Chondrocyte (in vitro differentiated cells): ENCODE measurements around the gene CTBS. TPM values are rescaled to one million over a fixed set of nuclear protein-coding genes. Genes with fewer than 3 reads are reported as not detected.
A peak's percentile ranks its signal among the peaks of the same experiment; 100 is the strongest.
"Not testable (repeated sequence)": the region's sequence is repeated elsewhere in the genome, so short reads cannot be mapped to it uniquely, and the experiment has no call there.

Experiments used
- DNase-seq: peaks from one replicate; pipeline ENCODE4 v3.0.0; 2021; ENCODE audit warnings: mixed read lengths, low spot score
- H3K27ac Mint-ChIP-seq: one replicate; pipeline ENCODE4 v1.8.0; 2021; ENCODE audit warnings: mild to moderate bottlenecking, moderate library complexity, mixed read lengths; ENCODE audit not compliant: unreplicated experiment
- H3K27me3 Mint-ChIP-seq: 2 replicates; pipeline ENCODE4 v1.8.0; 2021; ENCODE audit warnings: low read depth, mixed read lengths
- H3K36me3 Mint-ChIP-seq: 2 replicates; pipeline ENCODE4 v1.8.0; 2021; ENCODE audit warnings: low read depth, mixed read lengths
- H3K4me1 Mint-ChIP-seq: 2 replicates; pipeline ENCODE4 v1.8.0; 2021; ENCODE audit warnings: low read depth, mild to moderate bottlenecking, mixed read lengths
- H3K4me3 Mint-ChIP-seq: one replicate; pipeline ENCODE4 v1.8.0; 2021; ENCODE audit warnings: mild to moderate bottlenecking, moderate library complexity, mixed read lengths; ENCODE audit not compliant: unreplicated experiment
- H3K9me3 Mint-ChIP-seq: 2 replicates; pipeline ENCODE4 v1.8.0; 2021; ENCODE audit warnings: low read depth, mixed read lengths
- CTCF ChIP-seq: fragments of 200-600 bp; sonication (generic); IDR thresholded peaks from 2 replicates; pipeline ENCODE4 v1.5.0; 2021; ENCODE audit warnings: antibody characterized with exemption, mild to moderate bottlenecking, moderate library complexity
- total RNA-seq: library from RNA; stranded (reverse); gene quantifications from 3 replicates; pipeline ENCODE4 v1.2.1, GENCODE V29; 2021

Gene CTBS
- total RNA-seq, 1 donor from 2014 or later = 20.9 TPM

DNA sequence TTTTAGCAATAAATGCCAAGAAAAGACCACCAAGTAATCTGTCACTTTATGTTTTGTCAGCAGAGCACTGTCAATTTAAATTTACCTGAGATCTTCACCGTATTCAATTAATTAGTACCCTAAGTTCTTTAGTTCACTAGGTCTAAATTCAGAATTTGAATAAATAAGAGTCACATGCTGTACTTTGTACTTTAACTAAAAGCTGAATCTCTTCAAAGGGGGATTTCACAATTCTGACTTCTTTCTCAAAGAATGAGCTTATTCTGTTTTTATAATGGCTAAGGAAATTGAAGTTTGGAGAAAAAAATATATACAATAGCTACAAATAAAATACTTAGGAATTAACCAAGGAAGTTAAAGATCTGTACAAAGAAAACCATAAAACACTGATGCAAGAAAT, 65.7 kb downstream of the CTBS start:
- TF ChIP-seq CTCF = no peak
- no peak overlapping the region for H3K4me3 Mint-ChIP-seq
- H3K27ac Mint-ChIP-seq = no peak overlapping the region
- H3K4me1 Mint-ChIP-seq = peaks cover 27% of the 10 kb centered on the region
- H3K9me3 Mint-ChIP-seq = peaks cover 14% of the 10 kb centered on the region
- no peaks in the 10 kb centered on the region for H3K27me3 Mint-ChIP-seq
- DNase-seq = no peak
- H3K36me3 Mint-ChIP-seq = peaks cover 10% of the 10 kb centered on the region

GRCh38 chr1:84507887-84508286, 66.4 kb downstream of the CTBS start:
- H3K27ac Mint-ChIP-seq, H3K36me3 Mint-ChIP-seq, H3K4me3 Mint-ChIP-seq, H3K27me3 Mint-ChIP-seq, DNase-seq: not testable (repeated sequence)
- H3K9me3 Mint-ChIP-seq = peaks cover 14% of the 10 kb centered on the region
- H3K4me1 Mint-ChIP-seq = peaks cover 33% of the 10 kb centered on the region

DNA sequence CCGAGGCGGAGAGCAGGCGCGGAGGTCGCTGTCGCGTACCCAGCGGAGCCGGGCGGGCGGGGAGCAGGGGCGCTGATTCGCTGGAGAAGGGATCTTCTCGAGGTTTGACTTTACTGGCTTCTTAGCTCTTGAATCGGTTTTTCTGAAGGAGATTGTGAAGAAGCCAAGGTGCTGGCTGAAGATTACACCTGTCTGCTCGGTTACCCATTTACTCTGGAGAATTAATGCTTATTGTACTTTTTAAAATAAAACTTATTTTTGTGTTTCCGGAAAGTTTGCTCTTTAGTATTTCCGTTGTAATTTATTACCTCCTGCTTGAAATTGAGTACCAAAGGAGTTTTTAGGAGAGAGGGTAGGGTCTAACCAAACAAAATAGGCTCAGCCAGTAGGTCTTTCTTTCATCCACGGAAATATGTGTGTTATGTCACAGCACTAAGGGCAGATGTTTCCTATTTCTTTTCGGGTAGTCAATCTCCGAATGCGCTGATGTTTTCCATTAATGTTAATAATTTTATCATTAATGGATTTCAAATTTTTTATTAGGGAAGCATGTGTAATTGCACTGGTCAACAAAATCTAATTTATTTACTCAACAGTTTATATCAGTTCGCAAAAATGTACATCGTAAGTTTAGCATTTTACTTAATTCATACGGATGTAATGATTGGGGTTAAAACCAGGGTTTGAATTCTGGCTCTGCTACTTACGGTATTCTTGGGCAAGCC, 67.3 kb downstream of the CTBS start:
- no peaks in the 10 kb centered on the region for H3K27me3 Mint-ChIP-seq

DNA sequence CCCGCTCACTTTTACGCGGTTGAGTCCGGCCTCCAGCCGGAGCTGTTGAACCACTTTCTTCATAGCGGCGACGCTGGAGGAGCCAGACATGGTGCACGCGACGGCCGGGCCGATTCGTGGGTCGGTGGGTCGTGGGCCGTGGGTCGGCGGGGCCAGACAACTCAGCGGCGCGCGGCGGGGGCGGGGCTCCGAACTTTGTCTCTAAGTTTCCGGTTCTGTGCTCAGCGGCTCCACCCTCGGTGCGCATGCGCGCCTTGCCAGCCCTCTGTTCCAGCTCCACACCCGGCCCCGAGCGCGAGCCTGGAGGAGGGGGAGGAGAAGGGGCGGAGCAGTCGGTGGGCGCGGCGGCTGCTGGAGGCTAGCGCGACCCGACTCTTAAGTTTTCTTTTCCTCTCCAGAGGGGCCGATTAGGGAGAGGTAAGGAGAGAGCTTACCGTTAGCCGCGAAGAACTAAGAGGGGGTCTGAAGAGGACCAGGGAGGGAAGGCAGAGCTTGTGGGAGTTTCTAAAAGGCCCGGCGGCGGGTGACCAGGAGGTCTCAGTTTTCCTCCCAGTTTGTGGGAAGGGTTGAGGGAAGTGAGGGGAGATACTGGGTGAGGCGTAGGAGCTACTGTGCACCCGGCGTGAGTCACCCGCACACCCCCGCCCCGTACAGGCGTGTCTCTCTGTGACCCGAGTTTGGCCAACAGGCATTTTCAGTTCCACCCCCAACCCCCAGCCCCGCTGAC, 68.1 kb downstream of the CTBS start, which contains the start of the genes GNG5 and SPATA1:
Gene GNG5 (minus strand): TSS at position 580 of the 727 bp plus-strand sequence. CDS start 490 bp downstream, at position 90.
Gene SPATA1 (plus strand): TSS at position 385 of the 727 bp plus-strand sequence. CDS start 9,974 bp downstream, outside the sequence.
- H3K4me3 Mint-ChIP-seq = peak within 1 kb of the TSS; percentile 99
- peaks cover 13% of the 10 kb centered on the region for H3K36me3 Mint-ChIP-seq
- H3K27ac Mint-ChIP-seq = peak within 1 kb of the TSS; percentile 100
- H3K9me3 Mint-ChIP-seq = peaks cover 14% of the 10 kb centered on the region
- peak; percentile 33 for TF ChIP-seq CTCF
- H3K27me3 Mint-ChIP-seq = no peaks in the 10 kb centered on the region
- DNase-seq = peak; percentile 100
- peaks cover 49% of the 10 kb centered on the region for H3K4me1 Mint-ChIP-seq

More for the DNA sequence above, 67.3 kb downstream of the CTBS start:
- peaks cover 10% of the 10 kb centered on the region for H3K36me3 Mint-ChIP-seq
- H3K4me3 Mint-ChIP-seq = peak overlapping the region; percentile 99
- H3K4me1 Mint-ChIP-seq = peaks cover 41% of the 10 kb centered on the region
- no peak for TF ChIP-seq CTCF
- H3K9me3 Mint-ChIP-seq = peaks cover 14% of the 10 kb centered on the region
- H3K27ac Mint-ChIP-seq = peak overlapping the region; percentile 99
- no peak for DNase-seq

DNA sequence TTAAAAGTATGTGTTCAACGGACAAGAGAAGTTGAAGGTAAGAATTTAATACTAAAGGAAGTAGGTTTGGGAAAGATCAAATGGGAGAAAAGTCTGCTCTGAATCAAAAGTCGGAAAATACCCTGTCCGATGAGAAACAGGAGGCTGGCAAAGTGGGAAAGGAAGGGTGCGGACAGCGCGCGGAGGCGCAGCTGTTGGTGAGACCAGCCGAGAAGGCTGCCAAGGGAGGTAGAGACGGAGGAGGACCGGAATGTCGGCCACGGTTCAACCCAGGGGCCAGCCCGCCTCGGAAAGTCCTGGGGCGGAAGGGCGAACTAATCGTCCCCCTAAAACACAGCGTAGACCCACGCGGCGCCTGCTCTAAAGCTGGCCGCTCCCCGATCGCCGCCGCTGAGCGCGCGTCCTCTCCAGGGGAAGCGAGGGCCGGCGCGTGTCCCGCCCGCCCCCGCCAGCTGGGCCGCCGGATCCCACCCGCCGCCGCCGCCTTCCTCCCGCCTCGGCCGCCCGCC, 68.7 kb downstream of the CTBS start:
- Mint-ChIP-seq H3K4me3 (peak overlapping the region; percentile 99), H3K27ac (peak overlapping the region; percentile 100), H3K36me3 (peaks cover 13% of the 10 kb centered on the region), H3K9me3 (peaks cover 12% of the 10 kb centered on the region), H3K4me1 (peaks cover 55% of the 10 kb centered on the region), H3K27me3 (no peaks in the 10 kb centered on the region)
- TF ChIP-seq CTCF = no peak
- no peak for DNase-seq
